GM19395 (cell line): ENCODE measurements around the gene MYLIP.
"Not testable (repeated sequence)": the region's sequence is repeated elsewhere in the genome, so short reads cannot be mapped to it uniquely, and the experiment has no call there.

Source experiments
- ATAC-seq: cut with Tn5 transposase; IDR thresholded peaks from one replicate; pipeline ENCODE4 v1.9.1; 2021; ENCODE audit warnings: mild to moderate bottlenecking, moderate library complexity; ENCODE audit not compliant: unreplicated experiment

MYLIP gene

GRCh38 chr6:16168858-16169257 is 40.0 kb downstream of the MYLIP start:
- ATAC-seq: no peak

- ATAC-seq: no peak
Observed at GRCh38 chr6:16171400-16171799, 42.5 kb downstream of the MYLIP start.

DNA sequence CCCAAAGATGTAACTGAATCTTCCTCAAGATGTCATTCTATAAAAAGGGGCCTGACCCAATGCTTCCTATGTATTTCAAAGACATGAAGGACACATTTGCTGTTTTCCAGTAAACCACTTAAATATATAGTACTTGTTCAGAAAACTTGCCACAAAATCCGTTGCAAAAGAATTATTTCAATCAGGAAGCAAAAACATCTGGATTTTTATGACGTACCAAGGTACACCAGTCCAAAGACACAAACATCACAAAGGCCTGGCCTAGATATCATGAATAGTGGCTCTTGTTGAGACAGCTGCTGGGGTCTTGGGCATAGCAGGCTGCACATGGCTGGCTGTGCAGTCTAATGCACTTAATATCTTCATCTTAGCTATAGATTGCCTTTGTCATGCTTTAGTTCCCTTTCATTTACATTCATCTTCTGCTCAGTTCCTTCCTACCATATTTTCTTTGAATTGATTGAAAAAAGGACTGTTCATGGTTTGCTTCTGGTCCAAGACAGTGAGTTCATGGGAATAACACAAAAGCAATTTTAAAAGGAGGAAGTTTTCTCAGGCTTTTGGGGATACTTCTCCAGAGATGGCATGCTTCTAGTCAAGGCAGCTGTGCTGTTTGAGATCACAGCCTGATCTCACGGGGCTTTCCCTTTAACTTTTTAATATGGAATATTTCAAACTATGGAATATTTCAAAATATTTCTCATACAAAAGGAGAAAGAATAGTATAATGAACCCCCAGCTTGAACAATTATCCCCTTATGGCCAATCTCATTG is 44.5 kb downstream of the MYLIP start:
- no peak for ATAC-seq

GRCh38 chr6:16174416-16175078 is 45.7 kb downstream of the MYLIP start:
- ATAC-seq: no peak

- not testable (repeated sequence) for ATAC-seq
Observed at GRCh38 chr6:16176600-16176999, 47.7 kb downstream of the MYLIP start.

GRCh38 chr6:16177881-16178280 is 49.0 kb downstream of the MYLIP start:
- no peak for ATAC-seq

DNA sequence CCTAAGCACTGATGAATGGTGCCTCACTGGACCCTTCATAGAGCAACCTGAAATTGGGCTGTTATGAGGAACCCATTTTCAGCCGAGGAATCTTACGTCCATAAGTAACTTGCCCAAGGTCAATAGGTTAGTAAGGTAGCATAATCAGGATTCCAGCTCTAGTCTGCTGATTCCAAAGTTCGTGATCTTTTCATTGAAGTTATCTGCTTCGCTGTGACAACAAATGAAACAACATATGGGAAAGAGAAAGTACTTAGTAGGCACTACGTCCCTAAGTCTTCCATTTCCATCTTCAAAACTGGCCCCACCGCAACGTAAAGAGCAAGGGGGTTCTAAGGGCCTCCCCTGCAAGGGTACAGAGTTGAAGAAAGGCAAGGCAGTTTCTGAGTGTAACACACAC is 49.5 kb downstream of the MYLIP start:
- no peak for ATAC-seq

DNA sequence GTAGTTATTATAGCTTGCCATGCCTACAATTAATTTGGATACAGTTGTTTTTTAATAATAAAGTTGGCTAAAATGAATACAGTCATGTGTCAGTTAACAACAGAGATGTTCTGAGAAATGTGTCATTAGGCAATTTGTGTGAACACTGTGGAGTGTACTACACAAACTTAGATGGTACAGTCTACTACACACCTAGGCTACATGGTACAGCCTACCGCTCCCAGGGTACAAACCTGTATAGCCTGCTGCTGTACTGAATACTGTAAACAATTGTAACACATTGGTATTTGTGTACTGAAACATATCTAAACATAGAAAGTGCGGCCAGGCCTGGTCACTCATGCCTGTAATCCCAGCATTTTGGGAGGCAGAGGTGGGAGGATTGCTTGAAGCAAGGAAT is 50.2 kb downstream of the MYLIP start:
- no peak for ATAC-seq

DNA sequence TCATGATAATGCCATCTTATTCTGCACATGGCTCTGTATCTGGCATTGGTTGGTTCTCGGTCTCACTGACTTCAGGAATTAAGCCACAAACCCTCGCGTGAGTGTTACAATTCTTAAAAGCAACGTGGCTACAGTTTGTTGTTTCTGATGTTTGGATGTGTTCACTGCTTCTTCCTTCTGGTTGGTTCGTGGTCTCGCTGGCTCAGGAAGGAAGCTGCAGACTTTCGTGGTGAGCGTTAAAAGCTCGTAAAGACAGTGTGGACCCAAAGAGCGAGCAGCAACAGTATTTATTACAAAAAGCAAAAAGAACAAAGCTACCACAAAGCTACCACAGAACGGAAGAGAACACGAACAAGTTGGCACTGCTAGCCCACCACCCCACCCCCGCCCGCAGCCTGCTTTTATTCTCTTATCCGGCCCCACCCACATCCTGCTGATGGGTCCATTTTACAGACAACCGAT is 51.1 kb downstream of the MYLIP start:
- ATAC-seq: no peak

- no peak for ATAC-seq
Observed at GRCh38 chr6:16180696-16181438, 52.0 kb downstream of the MYLIP start.

DNA sequence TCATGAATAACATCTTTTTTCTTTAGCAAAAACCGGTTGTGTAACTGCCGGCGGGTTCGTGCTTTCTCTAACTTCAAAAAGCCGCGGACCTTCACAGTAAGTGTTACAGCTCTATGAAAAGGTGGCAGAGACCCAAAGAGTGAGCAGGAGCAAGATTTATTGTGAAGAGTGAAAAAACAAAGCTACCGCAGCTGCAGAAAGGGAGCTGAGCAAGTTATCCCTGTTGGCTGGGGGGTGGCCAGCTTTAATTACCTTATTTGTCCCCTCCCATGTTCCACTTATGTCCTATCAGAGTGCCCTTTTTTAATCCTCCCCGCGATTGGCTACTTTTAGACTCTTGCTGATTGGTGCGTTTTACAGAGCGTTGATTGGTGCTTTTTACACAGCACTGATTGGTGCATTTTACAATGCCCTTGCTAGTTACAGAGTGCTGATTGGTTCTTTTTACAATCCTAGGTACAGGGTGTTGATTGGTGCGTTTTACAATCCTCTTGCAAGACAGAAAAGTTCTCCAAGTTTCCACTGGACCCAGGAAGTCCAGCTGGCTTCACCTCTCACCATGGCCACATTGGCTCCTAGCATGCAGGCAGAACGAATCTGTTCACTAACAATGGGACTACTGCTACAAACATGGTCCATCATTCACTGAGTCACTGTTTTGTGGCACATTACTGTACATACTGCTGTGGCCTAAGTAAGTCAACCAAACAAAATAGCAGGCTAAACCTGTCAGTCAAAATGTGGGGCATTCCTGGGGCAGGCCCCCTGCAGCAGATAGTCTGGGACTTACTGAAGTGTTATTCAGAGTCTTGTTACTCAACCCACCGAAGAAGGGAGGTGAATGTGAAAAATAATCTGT is 52.8 kb downstream of the MYLIP start:
- ATAC-seq: no peak

DNA sequence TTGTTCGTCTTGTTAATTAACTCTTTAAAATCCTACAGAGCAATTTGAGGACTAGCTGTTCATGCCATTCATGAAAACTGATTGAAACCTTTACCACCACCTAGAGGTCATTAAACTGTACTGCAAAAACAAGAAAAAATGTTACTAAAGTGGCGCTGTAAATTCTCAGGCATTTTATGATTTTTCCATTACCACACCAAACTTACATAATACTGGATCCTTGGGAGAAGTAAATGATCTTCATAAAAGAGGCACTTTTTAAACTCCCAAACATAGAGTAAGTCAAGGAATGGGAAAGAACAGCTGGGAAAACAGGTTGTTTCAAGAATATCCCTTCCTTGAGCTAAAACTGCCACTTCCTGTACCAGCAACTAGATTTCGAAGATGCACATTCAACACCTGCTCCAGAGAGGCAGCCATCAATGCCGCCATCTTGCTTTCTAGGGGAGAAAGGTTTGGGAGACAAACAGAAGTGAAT is 54.3 kb downstream of the MYLIP start:
- ATAC-seq: no peak

DNA sequence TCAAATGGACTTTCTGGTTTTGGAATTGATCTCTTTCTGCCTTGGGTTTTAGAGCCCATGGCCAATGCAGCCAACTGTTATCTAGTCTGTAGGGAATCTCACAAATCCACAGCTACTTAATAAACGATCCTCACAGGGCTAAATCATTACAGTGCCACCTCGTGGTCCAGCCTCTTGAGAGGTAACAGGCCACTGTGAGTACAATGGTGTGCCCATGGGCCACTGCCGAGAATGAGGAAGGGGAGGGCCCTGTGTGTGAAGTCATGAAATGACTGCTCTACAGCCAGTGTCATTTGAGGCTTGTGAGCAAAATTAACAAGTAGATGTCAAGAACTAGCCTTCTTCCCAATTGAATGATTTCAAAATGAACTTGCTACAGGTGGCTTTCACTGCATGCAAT is 55.2 kb downstream of the MYLIP start:
- ATAC-seq: peak; percentile 56

DNA sequence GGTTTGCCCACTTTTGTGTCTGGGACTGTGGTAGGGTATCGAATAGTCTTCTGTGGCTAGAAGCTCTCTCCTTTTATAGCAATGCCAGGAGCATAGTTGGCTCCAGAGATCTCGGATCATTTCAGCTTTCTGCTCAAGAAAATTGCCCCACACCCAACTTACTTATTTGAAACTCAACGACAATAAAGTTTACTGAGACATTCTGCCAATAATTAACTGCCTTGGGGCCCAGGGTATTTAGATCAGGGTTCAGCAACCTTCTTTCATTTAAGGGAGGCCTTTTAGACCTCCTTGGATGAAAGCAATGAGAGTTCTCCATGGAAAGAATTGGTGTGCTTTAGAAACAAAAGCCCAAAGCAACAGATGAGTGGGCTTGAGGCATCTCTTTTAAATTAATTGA is 55.7 kb downstream of the MYLIP start:
- no peak for ATAC-seq

- no peak for ATAC-seq
Observed at GRCh38 chr6:16187176-16187575, 58.3 kb downstream of the MYLIP start.

- ATAC-seq: no peak
Observed at GRCh38 chr6:16190214-16190613, 61.3 kb downstream of the MYLIP start.

- no peak for ATAC-seq
Observed at GRCh38 chr6:16196260-16196983, 67.5 kb downstream of the MYLIP start.

- no peak for ATAC-seq
Observed at GRCh38 chr6:16196984-16197546, 68.2 kb downstream of the MYLIP start.
